CD8-positive, alpha-beta memory T cell (primary cell): ENCODE results near the gene ZNF385B. TPM values are rescaled to one million over a fixed set of nuclear protein-coding genes. Genes with fewer than 3 reads are reported as not detected.

Experiments used
- CTCF ChIA-PET: fragments of 350-600 bp; sonication (Branson Sonifier 250); formaldehyde crosslinking; loops from one replicate; lab custom pipeline; 2021; ENCODE audit warnings: antibody characterized with exemption; lab: Charles Lee
- POLR2A ChIA-PET: fragments of 350-600 bp; sonication (Branson Sonifier 250); formaldehyde crosslinking; loops from one replicate; lab custom pipeline; 2021; ENCODE audit warnings: antibody characterized with exemption; lab: Charles Lee
- DNase-seq, 5 donors: peaks; one replicate each; pipeline versions ENCODE4 v3.0.0 to v3.0.0-alpha.2; 2020 to 2022; ENCODE audit warnings: mixed read lengths in 1 of 5
- H3K27ac ChIP-seq: one replicate; pipeline ENCODE4 v1.7.0; 2013; ENCODE audit warnings: low read depth, mild to moderate bottlenecking, low read length, moderate library complexity
- H3K27me3 ChIP-seq: 2 replicates; pipeline ENCODE4 v1.7.0; 2013; ENCODE audit warnings: low read length, mild to moderate bottlenecking; ENCODE audit not compliant: insufficient read depth, poor library complexity, severe bottlenecking
- H3K36me3 ChIP-seq: 2 replicates; pipeline ENCODE4 v1.7.0; 2013; ENCODE audit warnings: mild to moderate bottlenecking, low read length, moderate library complexity; ENCODE audit not compliant: insufficient read depth
- H3K4me1 ChIP-seq: 2 replicates; pipeline ENCODE4 v1.7.0; 2013; ENCODE audit warnings: mild to moderate bottlenecking, low read length, moderate library complexity; ENCODE audit not compliant: insufficient read depth
- H3K4me3 ChIP-seq: 2 replicates; pipeline ENCODE4 v1.7.0; 2013; ENCODE audit warnings: mild to moderate bottlenecking, low read length
- H3K9me3 ChIP-seq: 2 replicates; pipeline ENCODE4 v1.7.0; 2013; ENCODE audit warnings: mild to moderate bottlenecking, low read length
- H3K27ac Mint-ChIP-seq, 8 donors: one replicate each; pipeline ENCODE4 v1.8.0; 2020 to 2021; ENCODE audit warnings: mixed read lengths in 8 of 8, mild to moderate bottlenecking in 6 of 8, inconsistent platforms in 3 of 8, moderate library complexity in 3 of 8
- H3K27me3 Mint-ChIP-seq, 2 donors: one replicate each; pipeline ENCODE4 v1.8.0; 2020 to 2021; ENCODE audit warnings: mixed read lengths in 2 of 2, mild to moderate bottlenecking in 1 of 2, moderate library complexity in 1 of 2
- H3K36me3 Mint-ChIP-seq, 3 donors: one replicate each; pipeline ENCODE4 v1.8.0; 2020 to 2021; ENCODE audit warnings: mixed read lengths in 3 of 3, inconsistent platforms in 1 of 3, mild to moderate bottlenecking in 1 of 3
- H3K4me1 Mint-ChIP-seq, 3 donors: one replicate each; pipeline ENCODE4 v1.8.0; 2020 to 2021; ENCODE audit warnings: mixed read lengths in 3 of 3, inconsistent platforms in 1 of 3, mild to moderate bottlenecking in 1 of 3
- H3K4me3 Mint-ChIP-seq, 7 donors: one replicate each; pipeline ENCODE4 v1.8.0; 2020 to 2021; ENCODE audit warnings: mixed read lengths in 7 of 7, mild to moderate bottlenecking in 6 of 7, moderate library complexity in 4 of 7, inconsistent platforms in 2 of 7
- H3K9me3 Mint-ChIP-seq, 5 donors: one replicate each; pipeline ENCODE4 v1.8.0; 2020 to 2022; ENCODE audit warnings: mixed read lengths in 5 of 5, mild to moderate bottlenecking in 3 of 5, moderate library complexity in 2 of 5, inconsistent platforms in 1 of 5
- polyA plus RNA-seq: library from polyadenylated mRNA; unstranded; fragments of 300-500 nt; fragmentation: Illumina TruSeq; gene quantifications from one replicate; pipeline ENCODE4 v1.2.3, GENCODE V29; 2021
- total RNA-seq, 2 experiments: library from RNA; stranded (reverse); gene quantifications; one replicate each; pipeline ENCODE4 v1.2.3, GENCODE V29; 2021

The ZNF385B gene
- total and polyA plus RNA-seq, 3 experiments from 2014 or later, result not detected

- H3K4me1 Mint-ChIP-seq, result no peaks in the 10 kb centered on the region
- DNase-seq, result no peak
- H3K4me1 ChIP-seq, result no peaks in the 10 kb centered on the region
- H3K9me3 ChIP-seq, result no peaks in the 10 kb centered on the region
- no peak overlapping the region for H3K4me3 Mint-ChIP-seq
- POLR2A ChIA-PET, result no interaction called here
- H3K4me3 ChIP-seq, result no peak overlapping the region
- no peak overlapping the region for H3K27ac ChIP-seq
- CTCF ChIA-PET, result no interaction called here
- H3K36me3 Mint-ChIP-seq, result no peaks in the 10 kb centered on the region
- H3K9me3 Mint-ChIP-seq, result peaks cover 0 to 2% (median 0%) of the 10 kb centered on the region in 5 donors
- H3K27me3 ChIP-seq, result no peaks in the 10 kb centered on the region
- H3K36me3 ChIP-seq, result no peaks in the 10 kb centered on the region
- peaks cover 0 to 4% of the 10 kb centered on the region in 2 donors for H3K27me3 Mint-ChIP-seq
- no peak overlapping the region for H3K27ac Mint-ChIP-seq
These were observed 145.5 kb downstream of the ZNF385B start for GRCh38 chr2:179715871-179716270.

- Mint-ChIP-seq H3K9me3 (peaks cover 0 to 3% (median 0%) of the 10 kb centered on the region in 5 donors), H3K27ac (no peak overlapping the region), H3K27me3 (peaks cover 0 to 3% of the 10 kb centered on the region in 2 donors), H3K4me3 (no peak overlapping the region), H3K4me1 (no peaks in the 10 kb centered on the region), H3K36me3 (no peaks in the 10 kb centered on the region)
- Histone ChIP-seq H3K36me3 (no peaks in the 10 kb centered on the region), H3K27ac (no peak overlapping the region), H3K4me1 (no peaks in the 10 kb centered on the region), H3K27me3 (no peaks in the 10 kb centered on the region), H3K4me3 (no peak overlapping the region), H3K9me3 (no peaks in the 10 kb centered on the region)
- ChIA-PET POLR2A (no interaction called here), CTCF (no interaction called here)
- no peak for DNase-seq
These were observed 146.2 kb downstream of the ZNF385B start for GRCh38 chr2:179715196-179715595.

DNA sequence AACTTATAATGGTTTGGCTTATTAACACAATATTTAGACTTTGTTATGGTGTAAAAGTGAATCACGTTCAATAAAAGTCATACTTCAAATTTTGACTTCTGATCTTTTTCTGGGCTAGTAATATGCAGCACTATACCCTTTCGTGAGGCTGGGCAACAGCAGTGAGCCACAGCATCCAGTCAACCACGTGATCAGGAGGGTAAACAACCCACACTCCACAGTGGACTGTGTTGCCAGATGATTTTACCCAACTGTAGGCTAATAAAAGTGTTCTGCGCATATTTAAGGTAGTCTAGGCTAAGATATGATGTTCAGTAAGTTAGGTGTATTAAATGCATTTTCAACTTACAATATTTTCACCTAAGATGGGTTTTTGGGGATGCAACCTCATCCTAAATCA lies 148.6 kb downstream of the ZNF385B start:
- Histone ChIP-seq H3K36me3 (no peaks in the 10 kb centered on the region), H3K27ac (no peak overlapping the region), H3K27me3 (no peaks in the 10 kb centered on the region), H3K9me3 (no peaks in the 10 kb centered on the region), H3K4me3 (no peak overlapping the region), H3K4me1 (no peaks in the 10 kb centered on the region)
- no peaks in the 10 kb centered on the region for H3K4me1 Mint-ChIP-seq
- ChIA-PET POLR2A (no interaction called here), CTCF (no interaction called here)
- peaks cover 0 to 3% (median 0%) of the 10 kb centered on the region in 5 donors for H3K9me3 Mint-ChIP-seq
- H3K27ac Mint-ChIP-seq, result no peak overlapping the region
- peaks cover 0 to 3% of the 10 kb centered on the region in 2 donors for H3K27me3 Mint-ChIP-seq
- H3K36me3 Mint-ChIP-seq, result no peaks in the 10 kb centered on the region
- H3K4me3 Mint-ChIP-seq, result no peak overlapping the region
- DNase-seq, result no peak

DNA sequence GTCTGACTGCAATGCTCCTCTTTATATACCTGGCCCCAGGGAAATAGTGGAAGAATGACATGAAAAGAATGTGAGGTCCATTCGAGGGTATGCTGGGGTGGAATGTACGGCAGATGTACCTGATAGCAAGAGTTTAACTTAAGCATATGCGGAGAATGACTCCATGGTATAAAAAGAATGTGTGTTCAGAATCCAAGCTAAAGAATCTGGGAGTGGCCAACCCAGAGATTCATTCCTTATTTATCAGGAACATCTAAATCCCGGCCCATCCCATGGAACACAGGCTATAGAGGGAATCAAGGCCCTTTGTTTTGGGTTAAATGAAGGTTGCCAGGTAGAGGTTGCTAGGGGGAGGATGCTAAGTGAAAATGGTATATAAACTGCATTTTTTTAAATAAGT lies 150.0 kb downstream of the ZNF385B start:
- no peak for DNase-seq
- Histone ChIP-seq H3K27me3 (no peaks in the 10 kb centered on the region), H3K4me1 (no peaks in the 10 kb centered on the region), H3K27ac (no peak overlapping the region), H3K36me3 (no peaks in the 10 kb centered on the region), H3K4me3 (no peak overlapping the region), H3K9me3 (no peaks in the 10 kb centered on the region)
- Mint-ChIP-seq H3K27me3 (peaks cover 0 to 3% of the 10 kb centered on the region in 2 donors), H3K4me3 (no peak overlapping the region), H3K4me1 (no peaks in the 10 kb centered on the region), H3K36me3 (no peaks in the 10 kb centered on the region), H3K27ac (no peak overlapping the region), H3K9me3 (peaks cover 0 to 3% (median 2%) of the 10 kb centered on the region in 5 donors)
- POLR2A ChIA-PET, result no interaction called here
- CTCF ChIA-PET, result no interaction called here

GRCh38 chr2:179703702-179704101 lies 157.7 kb downstream of the ZNF385B start:
- Mint-ChIP-seq H3K27me3 (peaks cover 0 to 3% of the 10 kb centered on the region in 2 donors), H3K4me3 (no peak overlapping the region), H3K4me1 (no peaks in the 10 kb centered on the region), H3K27ac (no peak overlapping the region), H3K36me3 (no peaks in the 10 kb centered on the region), H3K9me3 (peaks cover 0 to 3% (median 0%) of the 10 kb centered on the region in 5 donors)
- H3K36me3 ChIP-seq, result no peaks in the 10 kb centered on the region
- ChIA-PET CTCF (no interaction called here), POLR2A (no interaction called here)
- H3K4me1 ChIP-seq, result no peaks in the 10 kb centered on the region
- DNase-seq, result no peak
- H3K9me3 ChIP-seq, result no peaks in the 10 kb centered on the region
- H3K27me3 ChIP-seq, result no peaks in the 10 kb centered on the region
- no peak overlapping the region for H3K4me3 ChIP-seq
- no peak overlapping the region for H3K27ac ChIP-seq

GRCh38 chr2:179702912-179703311 lies 158.5 kb downstream of the ZNF385B start:
- H3K36me3 ChIP-seq, result no peaks in the 10 kb centered on the region
- H3K36me3 Mint-ChIP-seq, result no peaks in the 10 kb centered on the region
- H3K27ac Mint-ChIP-seq, result no peak overlapping the region
- H3K9me3 ChIP-seq, result no peaks in the 10 kb centered on the region
- H3K9me3 Mint-ChIP-seq, result peaks cover 0 to 3% (median 0%) of the 10 kb centered on the region in 5 donors
- no peaks in the 10 kb centered on the region for H3K27me3 ChIP-seq
- POLR2A ChIA-PET, result no interaction called here
- peaks cover 0 to 3% of the 10 kb centered on the region in 2 donors for H3K27me3 Mint-ChIP-seq
- no peak for DNase-seq
- H3K4me1 Mint-ChIP-seq, result no peaks in the 10 kb centered on the region
- CTCF ChIA-PET, result no interaction called here
- H3K4me3 ChIP-seq, result no peak overlapping the region
- H3K4me3 Mint-ChIP-seq, result no peak overlapping the region
- no peaks in the 10 kb centered on the region for H3K4me1 ChIP-seq
- H3K27ac ChIP-seq, result no peak overlapping the region

DNA sequence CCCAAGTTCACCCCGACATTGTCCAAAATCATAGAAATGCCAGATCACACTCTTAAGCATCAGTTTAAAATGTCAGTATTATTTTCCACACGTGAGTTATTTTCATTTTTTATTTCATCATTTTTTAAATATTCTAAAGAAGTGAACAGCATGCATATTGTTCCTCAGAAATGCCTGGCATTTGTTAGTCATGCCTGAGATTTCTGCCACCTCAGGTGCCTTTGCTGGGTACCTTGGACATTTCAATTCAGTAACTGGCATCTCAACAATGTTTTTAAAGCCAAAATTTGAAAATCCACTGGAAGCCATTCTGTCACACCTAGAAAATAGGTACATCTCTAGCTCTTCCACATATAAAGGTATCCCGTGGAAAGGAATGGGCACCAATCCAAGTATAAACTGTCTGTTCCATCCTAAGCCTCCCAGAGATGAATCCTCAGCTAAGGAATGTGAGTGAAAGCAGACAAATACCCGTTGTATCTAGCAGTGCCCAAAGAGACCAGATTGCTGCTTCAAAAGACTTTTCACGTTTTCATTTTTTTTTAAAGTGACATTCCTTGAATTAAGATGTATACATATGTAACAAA lies 159.8 kb downstream of the ZNF385B start:
- ChIA-PET POLR2A (no interaction called here), CTCF (no interaction called here)
- H3K27ac Mint-ChIP-seq, result no peak overlapping the region
- H3K27ac ChIP-seq, result no peak overlapping the region
- H3K4me3 Mint-ChIP-seq, result no peak overlapping the region
- H3K9me3 ChIP-seq, result no peaks in the 10 kb centered on the region
- H3K27me3 ChIP-seq, result no peaks in the 10 kb centered on the region
- no peaks in the 10 kb centered on the region for H3K4me1 Mint-ChIP-seq
- no peaks in the 10 kb centered on the region for H3K4me1 ChIP-seq
- H3K4me3 ChIP-seq, result no peak overlapping the region
- DNase-seq, result no peak
- no peaks in the 10 kb centered on the region for H3K9me3 Mint-ChIP-seq
- no peaks in the 10 kb centered on the region for H3K36me3 Mint-ChIP-seq
- H3K27me3 Mint-ChIP-seq, result peaks cover 0 to 3% of the 10 kb centered on the region in 2 donors
- H3K36me3 ChIP-seq, result no peaks in the 10 kb centered on the region

DNA sequence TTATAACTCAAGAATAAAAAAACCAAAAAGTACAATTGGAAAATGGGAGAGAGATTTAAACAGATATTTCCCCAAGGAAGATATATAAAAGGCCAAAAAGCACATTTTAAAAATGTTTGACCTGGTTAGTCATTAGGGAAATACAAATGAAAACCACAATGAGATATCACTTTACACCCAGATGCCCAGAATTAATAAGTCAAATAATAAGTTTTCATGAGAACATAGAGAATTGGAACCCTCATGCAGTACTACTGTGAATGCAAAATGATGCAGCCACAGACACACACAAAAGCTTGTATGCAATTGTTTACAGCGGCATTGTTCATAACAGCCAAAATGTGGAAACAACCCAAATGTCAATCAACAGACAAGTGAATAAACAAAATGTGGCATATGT lies 165.9 kb downstream of the ZNF385B start:
- ChIA-PET CTCF (no interaction called here), POLR2A (no interaction called here)
- Mint-ChIP-seq H3K4me3 (no peak overlapping the region), H3K27ac (no peak overlapping the region), H3K4me1 (no peaks in the 10 kb centered on the region), H3K36me3 (no peaks in the 10 kb centered on the region), H3K27me3 (no peaks in the 10 kb centered on the region), H3K9me3 (peaks cover 0 to 4% (median 0%) of the 10 kb centered on the region in 5 donors)
- no peak for DNase-seq
- H3K9me3 ChIP-seq, result no peaks in the 10 kb centered on the region
- no peak overlapping the region for H3K4me3 ChIP-seq
- H3K4me1 ChIP-seq, result no peaks in the 10 kb centered on the region
- no peaks in the 10 kb centered on the region for H3K36me3 ChIP-seq
- no peak overlapping the region for H3K27ac ChIP-seq
- H3K27me3 ChIP-seq, result no peaks in the 10 kb centered on the region
